HCT116 (cell line): ENCODE results near the gene MEAK7. TPM values are rescaled to one million over a fixed set of nuclear protein-coding genes. Genes with fewer than 3 reads are reported as not detected.

Experiments
- ATAC-seq: fragments of 200-7000 bp; cut with Tn5 transposase; 2 replicates; pipeline ENCODE4 v1.9.1; 2020; ENCODE audit warnings: mild to moderate bottlenecking, moderate library complexity
- BruUV-seq: library from RNA; stranded (reverse); fragments of 400-500 nt; replicated peaks from 2 replicates; lab custom pipeline; 2021; lab: Mats Ljungman, UMichigan
- CTCF ChIA-PET: fragments of 300-600 bp; sonication (Branson Sonifier 250); formaldehyde crosslinking; loops from one replicate; lab custom pipeline; 2021; ENCODE audit warnings: antibody characterized with exemption; lab: Charles Lee
- POLR2A ChIA-PET: fragments of 300-600, 350-600 bp; sonication (Branson Sonifier 250); formaldehyde crosslinking; loops from one replicate; lab custom pipeline; 2021; ENCODE audit warnings: antibody characterized with exemption; lab: Charles Lee
- RAD21 ChIA-PET, 2 experiments: fragments of 300-600 bp; sonication (Branson Sonifier 250); formaldehyde crosslinking; loops; one replicate each; lab custom pipeline; 2023; ENCODE audit warnings: low total read pairs in 2 of 2; ENCODE audit not compliant: uncharacterized antibody in 2 of 2, unreplicated experiment in 2 of 2, low non-redundant PET in 1 of 2; lab: Charles Lee
- DNase-seq: peaks from one replicate; pipeline ENCODE4 v3.0.0-alpha.2; 2010; ENCODE audit warnings: low read depth, low spot score
- H2AFZ ChIP-seq: fragments of 200-600 bp; shearing (Covaris generic), sonication (generic); 2 replicates; pipeline ENCODE4 v1.6.1; 2017; ENCODE audit warnings: low read depth, mixed run types, mixed read lengths, antibody characterized with exemption, low read length; ENCODE audit not compliant: poor library complexity, severe bottlenecking
- H3K27ac ChIP-seq: 2 replicates; pipeline ENCODE4 v1.5.1; 2012; ENCODE audit warnings: low read depth, low read length
- H3K27me3 ChIP-seq: fragments of 200-600 bp; sonication (generic); 2 replicates; pipeline ENCODE4 v1.6.1; 2016; ENCODE audit warnings: mixed run types, low read length, mixed read lengths; ENCODE audit not compliant: insufficient read depth
- H3K36me3 ChIP-seq, 2 experiments: fragments of 200-500 bp in 1 of 2; fragments of 200-600 bp in 1 of 2; sonication (Bioruptor generic) in 1 of 2; sonication (generic) in 1 of 2; 2 replicates each; pipeline versions ENCODE4 v1.5.1 to v1.6.1; 2014 to 2016; ENCODE audit warnings: low read length in 2 of 2, inconsistent platforms in 1 of 2, mixed read lengths in 1 of 2, mixed run types in 1 of 2; ENCODE audit not compliant: insufficient read depth in 2 of 2, control insufficient read depth in 1 of 2
- H3K4me1 ChIP-seq, 2 experiments: fragments of 200-600 bp in 1 of 2; sonication (generic) in 1 of 2; 2 replicates each; pipeline versions ENCODE4 v1.5.1 to v1.6.1; 2012 to 2017; ENCODE audit warnings: low read length in 2 of 2, inconsistent platforms in 1 of 2, mild to moderate bottlenecking in 1 of 2, mixed read lengths in 1 of 2, mixed run types in 1 of 2, moderate library complexity in 1 of 2; ENCODE audit not compliant: insufficient read depth in 2 of 2, control insufficient read depth in 1 of 2
- H3K4me2 ChIP-seq: fragments of 200-600 bp; sonication (generic); 2 replicates; pipeline ENCODE4 v1.6.1; 2017; ENCODE audit warnings: mixed run types, low read length, mixed read lengths
- H3K4me3 ChIP-seq, 2 experiments: fragments of 200-600 bp in 1 of 2; sonication (generic) in 1 of 2; replicated peaks in 1 of 2; 2 replicates each; pipeline ENCODE4 v1.5.1; 2011 to 2016; ENCODE audit warnings: low read length in 2 of 2, control low read depth in 1 of 2, low read depth in 1 of 2, mild to moderate bottlenecking in 1 of 2, mixed read lengths in 1 of 2, mixed run types in 1 of 2
- H3K79me2 ChIP-seq: fragments of 200-600 bp; sonication (generic); 2 replicates; pipeline ENCODE4 v1.6.1; 2017; ENCODE audit warnings: mild to moderate bottlenecking, mixed run types, low read length, moderate library complexity, mixed read lengths; ENCODE audit not compliant: insufficient read depth
- H3K9ac ChIP-seq: fragments of 200-600 bp; sonication (generic); 2 replicates; pipeline ENCODE4 v1.6.1; 2016; ENCODE audit warnings: low read length, mixed read lengths
- H3K9me2 ChIP-seq: fragments of 200-600 bp; sonication (generic), shearing (Covaris generic); 2 replicates; pipeline ENCODE4 v1.6.1; 2017; ENCODE audit warnings: mixed run types, mild to moderate bottlenecking, moderate library complexity; ENCODE audit not compliant: insufficient read depth
- H3K9me3 ChIP-seq, 2 experiments: fragments of 200-500 bp in 1 of 2; fragments of 200-600 bp in 1 of 2; sonication (Bioruptor generic) in 1 of 2; sonication (generic) in 1 of 2; 2 replicates each; pipeline ENCODE4 v1.6.1; 2014 to 2017; ENCODE audit warnings: low read length in 2 of 2, mixed read lengths in 2 of 2, inconsistent platforms in 1 of 2, low read depth in 1 of 2, mild to moderate bottlenecking in 1 of 2, mixed run types in 1 of 2, moderate library complexity in 1 of 2; ENCODE audit not compliant: control insufficient read depth in 1 of 2, insufficient read depth in 1 of 2
- H4K20me1 ChIP-seq: fragments of 200-600 bp; sonication (generic), shearing (Covaris generic); 2 replicates; pipeline ENCODE4 v1.6.1; 2017; ENCODE audit warnings: mixed run types, mild to moderate bottlenecking, moderate library complexity; ENCODE audit not compliant: insufficient read depth
- CBX3 ChIP-seq: IDR thresholded peaks from 2 replicates; pipeline ENCODE4 v1.6.1; 2012; ENCODE audit warnings: low read depth
- CEBPB ChIP-seq: IDR thresholded peaks from 2 replicates; pipeline ENCODE4 v1.6.1; 2012; ENCODE audit warnings: low read depth
- CTCF ChIP-seq, 3 experiments: fragments of 200-600 bp in 1 of 3; sonication (generic) in 1 of 3; IDR thresholded peaks in 2 of 3; conservative IDR thresholded peaks in 1 of 3; 2 replicates each; pipeline ENCODE4 v1.5.1; 2012 to 2017; ENCODE audit warnings: low read depth in 2 of 3, low read length in 2 of 3, antibody characterized with exemption in 1 of 3, borderline replicate concordance in 1 of 3, control low read depth in 1 of 3, mild to moderate bottlenecking in 1 of 3, mixed read lengths in 1 of 3, mixed run types in 1 of 3, moderate library complexity in 1 of 3; ENCODE audit not compliant: insufficient read depth in 1 of 3
- EGR1 ChIP-seq: IDR thresholded peaks from 2 replicates; pipeline ENCODE4 v1.6.1; 2012; ENCODE audit warnings: low read depth
- EZH2 ChIP-seq: fragments of 200-600 bp; sonication (generic); IDR thresholded peaks from 2 replicates; pipeline ENCODE4 v1.6.1; 2017; ENCODE audit warnings: antibody characterized with exemption, mixed run types
- FOSL1 ChIP-seq: IDR thresholded peaks from 2 replicates; pipeline ENCODE4 v1.6.1; 2012; ENCODE audit warnings: low read depth
- JUND ChIP-seq: IDR thresholded peaks from 2 replicates; pipeline ENCODE4 v1.6.1; 2012
- MAX ChIP-seq: IDR thresholded peaks from 2 replicates; pipeline ENCODE4 v1.6.1; 2012
- POLR2A ChIP-seq: IDR thresholded peaks from 2 replicates; pipeline ENCODE4 v1.7.0; 2011; ENCODE audit warnings: borderline replicate concordance; ENCODE audit not compliant: insufficient read depth, insufficient read length; ENCODE audit errors: extremely low read depth
- POLR2AphosphoS5 ChIP-seq: IDR thresholded peaks from 2 replicates; pipeline ENCODE4 v1.6.1; 2011; ENCODE audit warnings: mild to moderate bottlenecking, low read depth, low read length, moderate library complexity
- RAD21 ChIP-seq: IDR thresholded peaks from 2 replicates; pipeline ENCODE4 v1.6.1; 2012; ENCODE audit warnings: low read depth, mild to moderate bottlenecking
- REST ChIP-seq: IDR thresholded peaks from 2 replicates; pipeline ENCODE4 v1.6.1; 2012; ENCODE audit warnings: low read depth
- SIN3A ChIP-seq: IDR thresholded peaks from 2 replicates; pipeline ENCODE4 v1.6.1; 2012; ENCODE audit warnings: low read depth
- SP1 ChIP-seq: IDR thresholded peaks from 2 replicates; pipeline ENCODE4 v1.6.1; 2012; ENCODE audit warnings: low read depth
- SRF ChIP-seq: IDR thresholded peaks from 2 replicates; pipeline ENCODE4 v1.6.1; 2012; ENCODE audit warnings: low read depth
- TCF7L2 ChIP-seq: IDR thresholded peaks from 2 replicates; pipeline ENCODE4 v1.7.0; 2011; ENCODE audit warnings: borderline replicate concordance, inconsistent platforms; ENCODE audit not compliant: insufficient read depth, insufficient read length; ENCODE audit errors: extremely low read depth
- YY1 ChIP-seq: IDR thresholded peaks from 2 replicates; pipeline ENCODE4 v1.6.1; 2011; ENCODE audit warnings: low read length, low read depth, moderate library complexity, mild to moderate bottlenecking; ENCODE audit not compliant: insufficient replicate concordance; ENCODE audit errors: extremely low read depth
- ZFX ChIP-seq: fragments of 450-650 bp; IDR thresholded peaks from 2 replicates; pipeline ENCODE4 v1.6.1; 2017
- ZNF274 ChIP-seq: fragments of 200-500 bp; sonication (Bioruptor generic); IDR thresholded peaks from 2 replicates; pipeline ENCODE4 v1.6.1; 2014; ENCODE audit warnings: mild to moderate bottlenecking, low read depth, low read length, inconsistent platforms
- intact Hi-C: fragments of 100-400 bp; cut with micrococcal nuclease; formaldehyde crosslinking; loops from 2 replicates; pipeline ENCODE4 v1.10.0; 2022
- total RNA-seq: library from RNA; stranded (reverse); gene quantifications from one replicate; pipeline ENCODE4 v1.2.1, GENCODE V29; 2021; ENCODE audit not compliant: unreplicated experiment

MEAK7 gene
- total RNA-seq, 1 experiment from 2014 or later = 32.2 TPM

GRCh38 chr16:84546669-84547545, 42.4 kb upstream of the MEAK7 start (continued):
- TF ChIP-seq POLR2AphosphoS5 (no peak), MAX (no peak), FOSL1 (no peak), RAD21 (no peak), POLR2A (no peak), CBX3 (no peak)

GRCh38 chr16:84545114-84545737, 40.8 kb upstream of the MEAK7 start:
- Histone ChIP-seq H3K9me3 (no peaks in the 10 kb centered on the region), H3K79me2 (no peaks in the 10 kb centered on the region)
- ATAC-seq = no peak
- TF ChIP-seq CEBPB (no peak), TCF7L2 (no peak), EZH2 (no peak), ZFX (no peak), SP1 (no peak), ZNF274 (no peak), YY1 (no peak), REST (no peak), RAD21 (no peak), POLR2A (no peak), CBX3 (no peak), CTCF (IDR thresholded peaks at IDR 0.05 in 2 of 3, conservative IDR thresholded peaks at IDR 0.05 in 1 of 3; ENCODE audit: borderline replicate concordance in 1 of 3, insufficient read depth in 1 of 3, low read depth in 2 of 3, low read length in 2 of 3) (no peak), EGR1 (no peak), POLR2AphosphoS5 (no peak), SIN3A (no peak), JUND (no peak), SRF (no peak)

More at GRCh38 chr16:84545114-84545737, 40.8 kb upstream of the MEAK7 start:
- POLR2A ChIA-PET = no interaction called here
- no peak for DNase-seq
- RAD21 ChIA-PET = no interaction called here
- Histone ChIP-seq H2AFZ (no peak overlapping the region), H3K27me3 (no peaks in the 10 kb centered on the region), H3K27ac (no peak overlapping the region), H3K4me1 (peaks cover 2 to 7% of the 10 kb centered on the region in 2 experiments; a peak in 1 of 4 replicates), H3K4me2 (no peak overlapping the region), H3K36me3 (no peaks in the 10 kb centered on the region), H4K20me1 (no peaks in the 10 kb centered on the region), H3K9ac (no peak overlapping the region), H3K9me2 (no peaks in the 10 kb centered on the region), H3K4me3 (no peak overlapping the region)
- CTCF ChIA-PET = no interaction called here
- BruUV-seq = no TSS peak
- intact Hi-C loops = no loop called here
